Measurements from ENCODE around the gene FOXO1.
A peak's percentile ranks its signal among the peaks of the same experiment; 100 is the strongest.

Gene FOXO1

GRCh38 chr13:40680659-40681323 is 14.3 kb upstream of the FOXO1 start:
- Histone ChIP-seq H3K27ac (ENCODE audit: low read depth, low read length) (no peak overlapping the region), H3K36me3 (ENCODE audit: control insufficient read depth in 5 of 5, insufficient read depth in 5 of 5, low read length in 5 of 5) (no peaks in the 10 kb centered on the region), H3K9ac (ENCODE audit: low read length in 5 of 5) (no peak overlapping the region), H3K9me3 (ENCODE audit: control insufficient read depth in 5 of 5, low read length in 5 of 5) (no peaks in the 10 kb centered on the region), H3K4me3 (ENCODE audit: low read depth in 1 of 5, low read length in 5 of 5) (no peak overlapping the region), H3K4me1 (ENCODE audit: control insufficient read depth in 5 of 5, insufficient read depth in 5 of 5, low read length in 5 of 5) (peaks cover 0 to 12% (median 8%) of the 10 kb centered on the region in 5 donors), H3K27me3 (ENCODE audit: control insufficient read depth in 5 of 5, insufficient read depth in 4 of 5, low read length in 5 of 5) (no peaks in the 10 kb centered on the region)

GRCh38 chr13:40679480-40679985 is 13.1 kb upstream of the FOXO1 start:
- Histone ChIP-seq H3K27me3 (ENCODE audit: control insufficient read depth in 5 of 5, insufficient read depth in 4 of 5, low read length in 5 of 5) (no peaks in the 10 kb centered on the region), H3K9me3 (ENCODE audit: control insufficient read depth in 5 of 5, low read length in 5 of 5) (no peaks in the 10 kb centered on the region), H3K4me3 (ENCODE audit: low read depth in 1 of 5, low read length in 5 of 5) (no peak overlapping the region), H3K27ac (ENCODE audit: low read depth, low read length) (no peak overlapping the region), H3K36me3 (ENCODE audit: control insufficient read depth in 5 of 5, insufficient read depth in 5 of 5, low read length in 5 of 5) (no peaks in the 10 kb centered on the region), H3K4me1 (ENCODE audit: control insufficient read depth in 5 of 5, insufficient read depth in 5 of 5, low read length in 5 of 5) (peaks cover 0 to 12% (median 8%) of the 10 kb centered on the region in 5 donors), H3K9ac (ENCODE audit: low read length in 5 of 5) (no peak overlapping the region)

GRCh38 chr13:40677064-40677463 is 10.6 kb upstream of the FOXO1 start:
- Histone ChIP-seq H3K4me3 (ENCODE audit: low read depth in 1 of 5, low read length in 5 of 5) (no peak overlapping the region), H3K9ac (ENCODE audit: low read length in 5 of 5) (no peak overlapping the region), H3K27me3 (ENCODE audit: control insufficient read depth in 5 of 5, insufficient read depth in 4 of 5, low read length in 5 of 5) (no peaks in the 10 kb centered on the region), H3K36me3 (ENCODE audit: control insufficient read depth in 5 of 5, insufficient read depth in 5 of 5, low read length in 5 of 5) (no peaks in the 10 kb centered on the region), H3K4me1 (ENCODE audit: control insufficient read depth in 5 of 5, insufficient read depth in 5 of 5, low read length in 5 of 5) (peaks cover 0 to 18% (median 8%) of the 10 kb centered on the region in 5 donors), H3K27ac (ENCODE audit: low read depth, low read length) (no peak overlapping the region), H3K9me3 (ENCODE audit: control insufficient read depth in 5 of 5, low read length in 5 of 5) (no peaks in the 10 kb centered on the region)

- H3K9ac ChIP-seq (ENCODE audit: low read length in 5 of 5), result no peak overlapping the region
- no peak overlapping the region for H3K4me3 ChIP-seq (ENCODE audit: low read depth in 1 of 5, low read length in 5 of 5)
- H3K36me3 ChIP-seq (ENCODE audit: control insufficient read depth in 5 of 5, insufficient read depth in 5 of 5, low read length in 5 of 5), result no peaks in the 10 kb centered on the region
- H3K9me3 ChIP-seq (ENCODE audit: control insufficient read depth in 5 of 5, low read length in 5 of 5), result no peaks in the 10 kb centered on the region
- no peak overlapping the region for H3K27ac ChIP-seq (ENCODE audit: low read depth, low read length)
- H3K4me1 ChIP-seq (ENCODE audit: control insufficient read depth in 5 of 5, insufficient read depth in 5 of 5, low read length in 5 of 5), result peaks cover 0 to 12% (median under 1%) of the 10 kb centered on the region in 5 donors
- no peaks in the 10 kb centered on the region for H3K27me3 ChIP-seq (ENCODE audit: control insufficient read depth in 5 of 5, insufficient read depth in 4 of 5, low read length in 5 of 5)
Measured at GRCh38 chr13:40676007-40676406, 9.6 kb upstream of the FOXO1 start.

GRCh38 chr13:40673414-40673813 is 7.0 kb upstream of the FOXO1 start:
- H3K4me1 ChIP-seq (ENCODE audit: control insufficient read depth in 5 of 5, insufficient read depth in 5 of 5, low read length in 5 of 5), result peaks cover 0 to 11% (median 4%) of the 10 kb centered on the region in 5 donors
- no peak overlapping the region for H3K27ac ChIP-seq (ENCODE audit: low read depth, low read length)
- no peak overlapping the region for H3K9ac ChIP-seq (ENCODE audit: low read length in 5 of 5)
- no peak overlapping the region for H3K4me3 ChIP-seq (ENCODE audit: low read depth in 1 of 5, low read length in 5 of 5)
- H3K27me3 ChIP-seq (ENCODE audit: control insufficient read depth in 5 of 5, insufficient read depth in 4 of 5, low read length in 5 of 5), result no peaks in the 10 kb centered on the region
- no peaks in the 10 kb centered on the region for H3K36me3 ChIP-seq (ENCODE audit: control insufficient read depth in 5 of 5, insufficient read depth in 5 of 5, low read length in 5 of 5)
- no peaks in the 10 kb centered on the region for H3K9me3 ChIP-seq (ENCODE audit: control insufficient read depth in 5 of 5, low read length in 5 of 5)

- Histone ChIP-seq H3K27me3 (ENCODE audit: control insufficient read depth in 5 of 5, insufficient read depth in 4 of 5, low read length in 5 of 5) (no peaks in the 10 kb centered on the region), H3K9me3 (ENCODE audit: control insufficient read depth in 5 of 5, low read length in 5 of 5) (no peaks in the 10 kb centered on the region), H3K4me3 (ENCODE audit: low read depth in 1 of 5, low read length in 5 of 5) (no peak overlapping the region), H3K9ac (ENCODE audit: low read length in 5 of 5) (no peak overlapping the region), H3K4me1 (ENCODE audit: control insufficient read depth in 5 of 5, insufficient read depth in 5 of 5, low read length in 5 of 5) (peaks cover 0 to 17% (median 9%) of the 10 kb centered on the region in 5 donors), H3K27ac (ENCODE audit: low read depth, low read length) (no peak overlapping the region), H3K36me3 (ENCODE audit: control insufficient read depth in 5 of 5, insufficient read depth in 5 of 5, low read length in 5 of 5) (no peaks in the 10 kb centered on the region)
Measured at GRCh38 chr13:40672765-40673397, 6.4 kb upstream of the FOXO1 start.

- no peaks in the 10 kb centered on the region for H3K36me3 ChIP-seq (ENCODE audit: control insufficient read depth in 5 of 5, insufficient read depth in 5 of 5, low read length in 5 of 5)
- H3K4me1 ChIP-seq (ENCODE audit: control insufficient read depth in 5 of 5, insufficient read depth in 5 of 5, low read length in 5 of 5), result peaks cover 0 to 23% (median 15%) of the 10 kb centered on the region in 5 donors
- H3K27ac ChIP-seq (ENCODE audit: low read depth, low read length), result no peak overlapping the region
- no peak overlapping the region for H3K4me3 ChIP-seq (ENCODE audit: low read depth in 1 of 5, low read length in 5 of 5)
- H3K9me3 ChIP-seq (ENCODE audit: control insufficient read depth in 5 of 5, low read length in 5 of 5), result no peaks in the 10 kb centered on the region
- no peaks in the 10 kb centered on the region for H3K27me3 ChIP-seq (ENCODE audit: control insufficient read depth in 5 of 5, insufficient read depth in 4 of 5, low read length in 5 of 5)
- H3K9ac ChIP-seq (ENCODE audit: low read length in 5 of 5), result no peak overlapping the region
Measured at GRCh38 chr13:40671956-40672764, 5.7 kb upstream of the FOXO1 start.

- H3K4me1 ChIP-seq (ENCODE audit: control insufficient read depth in 5 of 5, insufficient read depth in 5 of 5, low read length in 5 of 5), result peaks cover 0 to 23% (median 15%) of the 10 kb centered on the region in 5 donors
- no peaks in the 10 kb centered on the region for H3K9me3 ChIP-seq (ENCODE audit: control insufficient read depth in 5 of 5, low read length in 5 of 5)
- H3K4me3 ChIP-seq (ENCODE audit: low read depth in 1 of 5, low read length in 5 of 5), result no peak overlapping the region
- no peaks in the 10 kb centered on the region for H3K27me3 ChIP-seq (ENCODE audit: control insufficient read depth in 5 of 5, insufficient read depth in 4 of 5, low read length in 5 of 5)
- no peak overlapping the region for H3K9ac ChIP-seq (ENCODE audit: low read length in 5 of 5)
- H3K36me3 ChIP-seq (ENCODE audit: control insufficient read depth in 5 of 5, insufficient read depth in 5 of 5, low read length in 5 of 5), result no peaks in the 10 kb centered on the region
- no peak overlapping the region for H3K27ac ChIP-seq (ENCODE audit: low read depth, low read length)
Measured at GRCh38 chr13:40670307-40670706, 3.9 kb upstream of the FOXO1 start.

- no peaks in the 10 kb centered on the region for H3K27me3 ChIP-seq (ENCODE audit: control insufficient read depth in 5 of 5, insufficient read depth in 4 of 5, low read length in 5 of 5)
- peak overlapping the region; percentile 95 for H3K27ac ChIP-seq (ENCODE audit: low read depth, low read length)
- H3K4me1 ChIP-seq (ENCODE audit: control insufficient read depth in 5 of 5, insufficient read depth in 5 of 5, low read length in 5 of 5), result peaks cover 2 to 27% (median 20%) of the 10 kb centered on the region in 5 donors
- H3K4me3 ChIP-seq (ENCODE audit: low read depth in 1 of 5, low read length in 5 of 5), result peak overlapping the region in 4 of 5 donors; percentile 48 to 99 (median 84)
- no peaks in the 10 kb centered on the region for H3K9me3 ChIP-seq (ENCODE audit: control insufficient read depth in 5 of 5, low read length in 5 of 5)
- peak overlapping the region in 1 of 5 donors; percentile 84 for H3K9ac ChIP-seq (ENCODE audit: low read length in 5 of 5)
- H3K36me3 ChIP-seq (ENCODE audit: control insufficient read depth in 5 of 5, insufficient read depth in 5 of 5, low read length in 5 of 5), result no peaks in the 10 kb centered on the region
Measured at GRCh38 chr13:40668335-40668734, 1.9 kb upstream of the FOXO1 start.

- peak overlapping the region; percentile 77 to 88 (median 81) for H3K9ac ChIP-seq (ENCODE audit: low read length in 5 of 5)
- no peaks in the 10 kb centered on the region for H3K27me3 ChIP-seq (ENCODE audit: control insufficient read depth in 5 of 5, insufficient read depth in 4 of 5, low read length in 5 of 5)
- H3K27ac ChIP-seq (ENCODE audit: low read depth, low read length), result peak overlapping the region; percentile 95
- no peaks in the 10 kb centered on the region for H3K36me3 ChIP-seq (ENCODE audit: control insufficient read depth in 5 of 5, insufficient read depth in 5 of 5, low read length in 5 of 5)
- H3K4me3 ChIP-seq (ENCODE audit: low read depth in 1 of 5, low read length in 5 of 5), result peak overlapping the region; percentile 68 to 99 (median 91)
- no peaks in the 10 kb centered on the region for H3K9me3 ChIP-seq (ENCODE audit: control insufficient read depth in 5 of 5, low read length in 5 of 5)
- H3K4me1 ChIP-seq (ENCODE audit: control insufficient read depth in 5 of 5, insufficient read depth in 5 of 5, low read length in 5 of 5), result peaks cover 2 to 33% (median 27%) of the 10 kb centered on the region in 5 donors
Measured at GRCh38 chr13:40667622-40667978, 1.2 kb upstream of the FOXO1 start.

Measured in subcutaneous abdominal adipose tissue (tissue), 5 donors.